Activated CD4-positive, alpha-beta T cell treated with anti-CD3 and anti-CD28 coated beads, Interleukin-2, amount 50 U/mL, for 16 hours (primary cell): ENCODE results near the gene BRSK2.
"Not testable (repeated sequence)": the region's sequence is repeated elsewhere in the genome, so short reads cannot be mapped to it uniquely, and the experiment has no call there.

ENCODE experiments used
- DNase-seq: peaks from one replicate; pipeline ENCODE4 v3.0.0-alpha.2; 2020

The BRSK2 gene

GRCh38 chr11:1410366-1411291 lies 20.9 kb downstream of the BRSK2 start:
- DNase-seq: no peak

DNA sequence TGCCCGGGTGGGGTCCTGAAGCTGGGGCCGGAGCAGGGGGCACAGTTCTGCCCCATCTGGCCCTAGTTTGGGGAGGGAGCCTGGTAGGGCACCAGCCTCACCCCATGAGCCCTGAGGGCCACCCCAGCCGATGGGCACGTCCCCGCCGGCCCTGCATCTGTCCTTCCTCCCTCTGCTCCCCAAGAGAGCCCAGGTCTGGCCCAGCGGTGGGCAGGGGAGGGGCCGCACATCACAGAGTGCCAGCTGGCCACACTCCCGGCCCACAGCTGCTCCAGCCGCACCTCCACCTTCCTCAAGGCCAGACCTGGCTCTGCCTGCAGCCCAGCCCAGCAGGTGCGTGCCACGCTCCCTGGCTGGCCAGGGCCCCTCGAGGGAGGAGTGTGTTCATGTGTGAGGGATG lies 21.6 kb downstream of the BRSK2 start:
- DNase-seq: no peak

DNA sequence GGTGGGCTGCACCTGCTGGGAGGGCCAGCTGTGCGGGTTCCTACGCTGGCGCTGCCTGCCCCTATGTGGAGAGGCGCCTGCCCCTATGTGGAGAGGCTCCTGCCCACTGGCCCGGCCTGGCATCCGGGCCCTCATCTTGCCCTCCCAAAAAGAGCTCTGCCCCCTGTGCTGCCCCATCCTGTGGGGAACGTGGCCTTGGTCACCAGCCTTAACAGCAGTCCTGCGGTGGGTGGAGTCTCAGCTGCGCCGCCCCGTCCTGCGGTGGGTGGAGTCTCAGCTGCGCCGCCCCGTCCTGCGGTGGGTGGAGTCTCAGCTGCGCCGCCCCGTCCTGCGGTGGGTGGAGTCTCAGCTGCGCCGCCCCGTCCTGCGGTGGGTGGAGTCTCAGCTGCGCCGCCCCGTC lies 22.0 kb downstream of the BRSK2 start:
- not testable (repeated sequence) for DNase-seq

DNA sequence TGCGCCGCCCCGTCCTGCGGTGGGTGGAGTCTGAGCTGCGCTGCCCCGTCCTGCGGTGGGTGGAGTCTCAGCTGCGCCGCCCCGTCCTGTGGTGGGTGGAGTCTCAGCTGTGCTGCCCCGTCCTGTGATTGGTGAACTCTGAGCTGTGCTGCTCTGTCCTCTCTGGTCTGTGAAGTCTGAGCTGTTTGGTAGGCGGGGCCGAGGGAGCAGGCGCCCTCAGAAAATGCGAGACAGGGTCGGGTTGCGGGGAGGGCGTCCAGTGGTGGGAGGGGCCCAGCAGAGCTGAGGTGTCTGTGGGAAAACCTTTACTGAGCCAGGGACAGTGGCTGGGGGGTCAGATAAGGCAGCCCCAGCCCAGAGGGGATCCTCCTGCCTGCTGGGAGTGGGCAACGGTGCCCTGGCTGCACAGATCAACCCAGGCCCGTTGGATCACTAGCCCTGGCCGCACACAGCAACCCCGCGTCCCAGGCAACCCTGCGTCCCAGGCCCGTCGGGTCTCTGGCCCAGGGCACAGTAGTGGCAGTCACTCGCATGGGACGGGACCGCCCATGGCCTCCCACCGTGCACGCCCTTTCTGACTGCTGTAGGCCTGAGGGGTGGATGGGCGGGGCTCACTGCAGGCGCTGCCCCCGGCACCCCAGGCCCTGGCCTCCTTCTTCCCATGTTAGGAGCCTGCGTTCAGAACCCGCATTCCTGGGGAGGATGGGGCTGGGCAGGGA lies 22.8 kb downstream of the BRSK2 start:
- no peak for DNase-seq

- no peak for DNase-seq
These were observed 24.9 kb downstream of the BRSK2 start for GRCh38 chr11:1414650-1415049.

GRCh38 chr11:1415631-1416030 lies 25.9 kb downstream of the BRSK2 start:
- no peak for DNase-seq

DNA sequence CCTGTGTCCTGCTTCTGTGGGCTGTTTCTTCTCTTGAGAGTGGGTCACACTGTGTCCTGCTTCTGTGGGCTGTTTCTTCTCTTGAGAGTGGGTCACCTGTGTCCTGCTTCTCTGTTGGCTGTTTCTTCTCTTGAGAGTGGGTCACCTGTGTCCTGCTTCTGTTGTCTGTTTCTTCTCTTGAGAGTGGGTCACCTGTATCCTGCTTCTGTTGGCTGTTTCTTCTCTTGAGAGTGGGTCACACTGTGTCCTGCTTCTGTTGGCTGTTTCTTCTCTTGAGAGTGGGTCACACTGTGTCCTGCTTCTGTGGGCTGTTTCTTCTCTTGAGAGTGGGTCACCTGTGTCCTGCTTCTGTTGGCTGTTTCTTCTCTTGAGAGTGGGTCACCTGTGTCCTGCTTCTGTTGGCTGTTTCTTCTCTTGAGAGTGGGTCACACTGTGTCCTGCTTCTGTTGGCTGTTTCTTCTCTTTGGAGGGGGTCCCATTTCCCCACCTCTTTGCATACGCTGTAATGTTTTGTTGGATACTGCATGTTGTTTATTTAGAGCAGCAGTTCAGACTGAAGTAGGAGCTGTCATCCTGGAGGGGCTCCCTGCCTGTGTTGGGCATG lies 28.6 kb downstream of the BRSK2 start:
- not testable (repeated sequence) for DNase-seq

DNA sequence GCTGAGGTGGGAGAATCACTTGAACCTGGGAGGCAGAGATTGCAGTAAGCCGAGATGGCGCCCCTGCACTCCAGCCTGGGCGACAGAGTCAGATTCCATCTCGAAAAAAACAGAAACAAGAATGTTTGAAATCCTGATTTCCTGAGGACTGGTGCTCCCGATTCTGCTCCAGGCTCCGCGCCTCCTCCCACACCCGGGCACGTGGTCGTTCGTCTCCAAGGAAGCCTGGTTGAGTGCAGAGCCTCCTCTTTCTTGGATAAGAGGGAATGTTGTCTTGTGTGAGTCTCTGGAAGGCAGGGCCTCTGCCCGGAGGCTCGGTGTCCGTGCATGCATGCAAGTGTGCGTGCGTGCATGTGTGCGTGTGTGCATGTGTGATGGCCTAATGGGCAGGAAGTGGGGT lies 30.1 kb downstream of the BRSK2 start:
- DNase-seq: no peak

DNA sequence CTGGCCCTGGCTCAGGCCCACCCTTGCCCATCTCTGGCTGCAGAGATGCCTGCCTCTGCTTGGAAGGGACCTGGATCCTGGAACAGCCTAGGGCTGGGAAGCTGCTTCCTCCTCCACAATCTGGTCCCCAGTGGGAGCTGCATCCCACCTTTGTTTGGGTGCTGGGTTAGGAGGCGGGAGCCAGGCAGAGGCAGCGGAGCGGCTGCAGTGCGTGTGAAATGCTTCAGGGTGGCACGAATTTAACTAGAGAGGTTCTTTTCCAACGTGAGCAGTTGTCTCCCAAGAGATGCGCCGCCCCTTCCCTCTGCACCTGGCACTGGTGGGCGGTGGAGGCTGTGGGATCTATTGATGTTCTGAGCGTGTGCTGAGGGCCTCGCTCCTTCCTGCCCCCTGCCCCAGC lies 31.6 kb downstream of the BRSK2 start:
- DNase-seq: no peak

GRCh38 chr11:1422481-1422880 lies 32.7 kb downstream of the BRSK2 start:
- no peak for DNase-seq

DNA sequence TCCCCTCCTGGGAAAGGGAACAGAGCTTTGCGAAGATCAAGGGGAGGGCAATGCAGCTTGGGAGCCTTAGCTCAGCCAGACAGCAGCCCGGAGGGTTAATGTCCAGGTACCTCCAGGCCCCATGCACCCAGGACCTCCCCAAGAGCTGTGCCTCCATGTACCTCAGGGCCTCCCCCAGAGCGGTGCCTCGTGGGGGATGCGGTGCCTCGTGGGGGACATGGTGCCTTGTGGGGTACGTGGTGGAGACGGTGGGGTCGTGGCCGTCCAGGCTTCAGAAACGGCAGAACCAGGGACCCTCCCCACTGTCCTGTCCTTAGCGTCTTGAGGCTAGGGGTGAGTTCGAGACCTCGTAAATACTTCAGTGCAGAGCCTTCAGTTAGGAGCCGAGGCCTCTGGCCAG lies 33.2 kb downstream of the BRSK2 start:
- DNase-seq: no peak

DNA sequence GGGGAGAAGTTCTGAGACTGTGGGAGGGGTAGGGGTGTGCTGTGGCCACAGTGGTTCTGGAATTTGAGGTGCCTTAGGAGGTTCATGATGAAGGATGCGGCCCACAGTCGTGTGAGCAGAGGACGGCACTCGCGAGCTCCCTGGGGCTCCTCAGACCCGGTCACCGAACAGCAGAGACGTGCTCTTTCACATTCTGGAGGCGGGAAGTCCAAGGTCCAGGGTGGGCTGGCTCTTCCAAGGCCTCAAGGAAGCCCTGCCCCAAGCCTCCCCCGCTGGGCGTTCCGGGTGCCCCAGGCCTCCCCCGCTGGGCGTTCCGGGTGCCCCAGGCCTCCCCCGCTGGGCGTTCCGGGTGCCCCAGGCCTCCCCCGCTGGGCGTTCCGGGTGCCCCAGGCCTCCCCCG lies 33.7 kb downstream of the BRSK2 start:
- not testable (repeated sequence) for DNase-seq

- DNase-seq: no peak
These were observed 35.3 kb downstream of the BRSK2 start for GRCh38 chr11:1425006-1425405.

- DNase-seq: no peak
These were observed 35.7 kb downstream of the BRSK2 start for GRCh38 chr11:1425439-1425838.

DNA sequence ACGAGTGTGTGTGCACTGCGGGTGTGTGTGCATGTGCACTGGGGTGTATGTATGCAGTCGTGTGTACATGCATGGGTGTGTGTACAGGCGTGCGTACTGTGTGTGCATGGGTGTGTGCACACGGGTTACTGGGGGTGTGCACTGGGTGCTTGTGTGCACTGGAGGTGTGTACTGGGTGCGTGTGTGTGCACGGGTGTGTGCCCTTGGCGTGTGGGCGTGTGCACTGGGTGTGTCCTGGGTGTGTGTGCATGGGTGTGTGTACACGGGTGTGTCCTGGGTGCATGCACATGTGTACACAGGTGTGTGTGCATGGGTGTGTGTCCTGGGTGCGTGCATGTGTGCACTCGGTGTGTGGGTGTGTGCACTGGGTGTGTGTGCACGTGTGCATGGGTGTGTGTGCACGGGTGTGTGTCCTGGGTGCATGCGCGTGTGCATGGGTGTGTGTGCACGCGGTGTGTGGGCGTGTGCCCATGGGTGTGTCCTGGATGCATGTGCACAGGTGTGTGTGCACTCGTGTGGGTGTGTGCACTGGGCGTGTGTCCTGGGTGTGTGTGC lies 39.1 kb downstream of the BRSK2 start:
- no peak for DNase-seq

DNA sequence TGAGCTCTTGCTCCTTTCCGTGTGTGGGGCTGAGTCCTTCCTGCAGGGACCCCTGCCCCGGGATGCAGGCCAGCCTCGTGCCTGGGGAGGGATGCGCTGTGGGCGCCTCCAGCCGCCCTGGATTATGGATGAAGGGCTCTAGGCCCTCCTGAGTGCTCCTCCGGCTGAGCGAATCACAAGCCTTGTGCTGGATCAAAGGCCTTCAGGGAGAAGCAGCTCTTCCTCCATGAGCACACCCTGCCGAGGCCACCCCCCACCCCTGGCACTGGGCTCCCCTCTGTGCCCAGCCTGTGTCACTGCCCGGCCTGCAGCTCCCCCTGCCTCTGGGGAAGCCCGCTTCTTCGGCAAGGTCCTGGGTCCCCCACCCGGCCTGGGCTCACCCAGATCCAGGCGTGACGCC lies 43.8 kb downstream of the BRSK2 start:
- no peak for DNase-seq

GRCh38 chr11:1433977-1434640 lies 44.4 kb downstream of the BRSK2 start:
- no peak for DNase-seq

DNA sequence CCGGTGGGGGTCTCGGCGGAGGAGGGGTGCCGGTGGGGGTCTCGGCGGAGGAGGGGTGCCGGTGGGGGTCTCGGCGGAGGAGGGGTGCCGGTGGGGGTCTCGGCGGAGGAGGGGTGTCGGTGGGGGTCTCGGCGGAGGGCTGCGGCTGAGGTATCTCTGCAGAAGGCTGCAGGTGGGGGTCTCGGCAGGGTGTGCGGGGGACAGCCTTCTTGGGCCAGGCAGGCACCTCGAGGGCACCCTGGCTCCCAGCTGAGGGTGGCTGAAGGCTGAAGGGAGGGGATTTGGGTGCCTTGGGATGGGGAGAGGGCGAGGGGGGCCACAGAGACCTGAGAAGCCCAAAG lies 45.7 kb downstream of the BRSK2 start:
- not testable (repeated sequence) for DNase-seq

- no peak for DNase-seq
These were observed 46.2 kb downstream of the BRSK2 start for GRCh38 chr11:1435820-1436467.

- DNase-seq: no peak
These were observed 46.8 kb downstream of the BRSK2 start for GRCh38 chr11:1436468-1437039.

DNA sequence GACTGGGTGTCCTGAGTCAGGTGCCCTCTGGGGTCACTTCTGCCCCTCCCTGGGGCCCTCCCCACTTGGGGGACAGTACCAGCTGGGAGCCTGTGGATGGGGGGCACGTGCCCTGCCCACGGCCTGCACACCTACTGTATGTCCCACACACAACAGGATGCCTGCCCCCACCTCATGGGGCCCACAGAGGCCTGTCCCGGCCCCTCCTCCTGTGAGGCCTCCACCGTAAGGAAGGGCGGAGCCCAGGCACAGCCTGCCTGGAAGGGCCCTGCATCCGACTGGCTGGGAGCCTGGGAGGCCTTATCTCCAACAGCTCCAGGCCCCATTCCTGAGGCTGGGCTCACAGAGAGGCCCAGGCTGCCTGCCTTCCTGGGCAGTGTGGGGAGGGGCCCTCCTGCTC lies 47.8 kb downstream of the BRSK2 start:
- DNase-seq: no peak
